ENCODE data around the gene DLG2. TPM values are rescaled to one million over a fixed set of nuclear protein-coding genes. Genes with fewer than 3 reads are reported as not detected.

DLG2 gene
- total and polyA plus RNA-seq, 2 of the 8 experiments (the other 6 are each of a cell fraction or from before 2014, with no cell fraction given) = 1.7 to 14.3 TPM

GRCh38 chr11:83438438-83438837 lies 2188.7 kb downstream of the DLG2 start (continued):
- TF ChIP-seq TBP (IDR thresholded peaks at IDR 0.05; ENCODE audit: low read depth, low read length) = no peak
- TF ChIP-seq GTF2F1 (IDR thresholded peaks at IDR 0.05; ENCODE audit: borderline replicate concordance, low read depth, low read length) = no peak
- no peak for TF ChIP-seq TEAD4 (IDR thresholded peaks at IDR 0.05; ENCODE audit: low read depth, low read length)
- no peak for TF ChIP-seq SP2 (IDR thresholded peaks at IDR 0.05; ENCODE audit: low read length)
- TF ChIP-seq EZH2 (IDR thresholded peaks at IDR 0.05; ENCODE audit: low read depth, low read length, severe bottlenecking) = no peak
- TF ChIP-seq MAFK (IDR thresholded peaks at IDR 0.05; ENCODE audit: low read depth, low read length) = no peak
- no peak for TF ChIP-seq EP300 (IDR thresholded peaks at IDR 0.05; ENCODE audit: borderline replicate concordance in 1 of 2, low read depth in 2 of 2, low read length in 2 of 2)
